ENCODE measurements around the gene PEMT.

GRCh38 chr17:17526369-17526768 lies 65.1 kb downstream of the PEMT start:
- no peak for TF ChIP-seq EZH2 (IDR thresholded peaks at IDR 0.05)
- TF ChIP-seq POLR2AphosphoS5 (IDR thresholded peaks at IDR 0.05; ENCODE audit: borderline replicate concordance, low read depth, low read length), result no peak
- TF ChIP-seq FOXP2 (optimal IDR thresholded peaks at IDR 0.05; ENCODE audit: control extremely low read depth, extremely low read length, insufficient read depth), result no peak

Measured in SK-N-MC (cell line).